Calu3 (cell line): ENCODE measurements around the gene ANXA7. TPM values are rescaled to one million over a fixed set of nuclear protein-coding genes. Genes with fewer than 3 reads are reported as not detected.

ENCODE experiments used
- BruUV-seq: library from RNA; stranded (reverse); fragments of 400-500 nt; replicated peaks from 2 replicates; lab custom pipeline; 2021; lab: Mats Ljungman, UMichigan
- CTCF ChIA-PET: fragments of 300-600 bp; sonication (Branson Sonifier 250); formaldehyde crosslinking; loops from one replicate; lab custom pipeline; 2022; ENCODE audit warnings: antibody characterized with exemption; lab: Charles Lee
- DNase-seq: peaks from one replicate; pipeline ENCODE4 v3.0.0; 2022
- H3K27ac Mint-ChIP-seq: one replicate; pipeline ENCODE4 v1.8.0; 2022; ENCODE audit warnings: mixed read lengths; ENCODE audit not compliant: unreplicated experiment
- H3K27me3 Mint-ChIP-seq: one replicate; pipeline ENCODE4 v1.8.0; 2022; ENCODE audit warnings: mixed read lengths; ENCODE audit not compliant: unreplicated experiment
- H3K36me3 Mint-ChIP-seq: one replicate; pipeline ENCODE4 v1.8.0; 2022; ENCODE audit warnings: mild to moderate bottlenecking, moderate library complexity, mixed read lengths; ENCODE audit not compliant: insufficient read depth, unreplicated experiment
- H3K4me1 Mint-ChIP-seq: one replicate; pipeline ENCODE4 v1.8.0; 2022; ENCODE audit warnings: mild to moderate bottlenecking, low read depth, mixed read lengths; ENCODE audit not compliant: unreplicated experiment
- H3K4me3 Mint-ChIP-seq: one replicate; pipeline ENCODE4 v1.8.0; 2022; ENCODE audit warnings: mild to moderate bottlenecking, low read depth, moderate library complexity, mixed read lengths; ENCODE audit not compliant: unreplicated experiment
- H3K9me3 Mint-ChIP-seq: one replicate; pipeline ENCODE4 v1.8.0; 2022; ENCODE audit warnings: low read depth, mixed read lengths; ENCODE audit not compliant: unreplicated experiment
- intact Hi-C: fragments of 100-400 bp; cut with micrococcal nuclease; formaldehyde crosslinking; loops from one replicate; pipeline ENCODE4 v1.10.0; 2022; ENCODE audit not compliant: unreplicated experiment
- total RNA-seq: library from RNA; stranded (reverse); gene quantifications from 2 replicates; pipeline ENCODE4 v1.2.3, GENCODE V29; 2022
- TF ChIP-seq, protein P1 (sequence below): fragments of 200-600 bp; IDR thresholded peaks from one replicate; pipeline ENCODE4 v1.8.0; 2022; ENCODE audit warnings: antibody characterized with exemption; ENCODE audit not compliant: unreplicated experiment

ANXA7 gene
- total RNA-seq, 1 experiment from 2014 or later: 160 TPM

DNA sequence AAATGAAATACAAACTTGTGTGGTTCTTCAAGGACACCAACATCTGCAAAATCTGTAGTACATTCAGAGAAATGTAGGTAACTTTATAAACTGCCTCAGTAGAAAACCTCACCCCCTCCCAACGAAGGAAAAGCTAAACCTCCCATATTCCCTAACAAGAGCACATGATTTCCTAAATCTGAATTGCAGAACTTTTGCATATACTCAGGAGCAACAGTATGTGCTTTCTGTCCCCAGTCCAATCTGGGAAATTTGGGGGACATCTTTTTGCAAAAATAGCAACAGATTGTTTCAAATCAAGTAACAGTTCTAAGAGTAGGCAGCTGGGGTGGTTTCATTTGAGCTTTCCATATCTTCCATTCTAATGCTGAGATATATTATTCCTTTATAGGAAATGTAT, 35.3 kb upstream of the ANXA7 start:
- CTCF ChIA-PET: no interaction called here
- no peaks in the 10 kb centered on the region for H3K4me1 Mint-ChIP-seq
- H3K4me3 Mint-ChIP-seq: no peak overlapping the region
- H3K9me3 Mint-ChIP-seq: no peaks in the 10 kb centered on the region
- peaks cover 7% of the 10 kb centered on the region for H3K36me3 Mint-ChIP-seq
- H3K27ac Mint-ChIP-seq: no peak overlapping the region
- intact Hi-C loops: no loop called here
- no peaks in the 10 kb centered on the region for H3K27me3 Mint-ChIP-seq
- no TSS peak for BruUV-seq
- TF ChIP-seq, protein P1, sequence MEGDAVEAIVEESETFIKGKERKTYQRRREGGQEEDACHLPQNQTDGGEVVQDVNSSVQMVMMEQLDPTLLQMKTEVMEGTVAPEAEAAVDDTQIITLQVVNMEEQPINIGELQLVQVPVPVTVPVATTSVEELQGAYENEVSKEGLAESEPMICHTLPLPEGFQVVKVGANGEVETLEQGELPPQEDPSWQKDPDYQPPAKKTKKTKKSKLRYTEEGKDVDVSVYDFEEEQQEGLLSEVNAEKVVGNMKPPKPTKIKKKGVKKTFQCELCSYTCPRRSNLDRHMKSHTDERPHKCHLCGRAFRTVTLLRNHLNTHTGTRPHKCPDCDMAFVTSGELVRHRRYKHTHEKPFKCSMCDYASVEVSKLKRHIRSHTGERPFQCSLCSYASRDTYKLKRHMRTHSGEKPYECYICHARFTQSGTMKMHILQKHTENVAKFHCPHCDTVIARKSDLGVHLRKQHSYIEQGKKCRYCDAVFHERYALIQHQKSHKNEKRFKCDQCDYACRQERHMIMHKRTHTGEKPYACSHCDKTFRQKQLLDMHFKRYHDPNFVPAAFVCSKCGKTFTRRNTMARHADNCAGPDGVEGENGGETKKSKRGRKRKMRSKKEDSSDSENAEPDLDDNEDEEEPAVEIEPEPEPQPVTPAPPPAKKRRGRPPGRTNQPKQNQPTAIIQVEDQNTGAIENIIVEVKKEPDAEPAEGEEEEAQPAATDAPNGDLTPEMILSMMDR: no peak
- no peak for DNase-seq

DNA sequence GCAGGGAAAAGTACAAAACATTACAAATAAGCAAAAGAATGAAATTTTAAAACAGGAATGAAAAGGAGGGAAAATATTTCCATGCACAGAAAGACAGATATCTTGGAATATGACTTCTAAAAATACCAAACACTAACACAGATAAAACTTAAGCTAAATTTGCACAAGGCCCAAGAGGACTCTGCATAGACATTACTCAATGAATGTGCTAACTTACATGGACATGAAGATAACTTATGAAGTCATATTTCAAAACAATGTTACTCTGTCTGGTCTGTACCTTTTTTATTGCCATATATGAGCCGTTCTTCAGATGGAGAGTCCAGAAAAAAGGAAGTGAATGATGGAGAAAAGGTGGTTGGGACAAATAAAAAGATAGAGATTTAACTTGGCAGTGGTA, 34.5 kb upstream of the ANXA7 start:
- BruUV-seq: no TSS peak
- CTCF ChIA-PET: no interaction called here
- H3K27ac Mint-ChIP-seq: no peak overlapping the region

DNA sequence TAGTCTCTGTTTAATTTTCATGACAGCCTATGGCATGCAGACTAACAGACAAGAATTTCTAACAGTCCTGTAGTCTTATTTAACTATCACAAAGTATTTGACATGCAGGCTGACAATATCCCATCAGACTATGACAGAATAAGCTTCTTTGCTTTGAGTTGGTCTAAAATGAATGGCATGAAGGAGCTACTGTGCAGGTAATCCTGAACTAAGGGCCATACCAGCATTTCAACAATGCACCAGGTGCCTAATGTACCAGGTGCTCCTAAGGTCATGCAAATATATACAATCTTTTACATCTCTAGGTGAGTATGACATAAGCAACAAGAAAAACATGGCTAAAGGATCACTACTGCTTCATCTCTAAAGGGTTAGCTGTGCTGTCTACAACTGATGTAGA, 33.1 kb upstream of the ANXA7 start:
- TF ChIP-seq, protein P1: no peak
- H3K4me3 Mint-ChIP-seq: no peak overlapping the region
- no peaks in the 10 kb centered on the region for H3K4me1 Mint-ChIP-seq
- H3K27me3 Mint-ChIP-seq: no peaks in the 10 kb centered on the region
- no peaks in the 10 kb centered on the region for H3K9me3 Mint-ChIP-seq
- CTCF ChIA-PET: no interaction called here
- no TSS peak for BruUV-seq
- DNase-seq: no peak
- intact Hi-C loops: no loop called here
- H3K36me3 Mint-ChIP-seq: peaks cover 7% of the 10 kb centered on the region
- no peak overlapping the region for H3K27ac Mint-ChIP-seq

More for the DNA sequence above, 34.5 kb upstream of the ANXA7 start:
- intact Hi-C loops: no loop called here
- Mint-ChIP-seq H3K4me1 (no peaks in the 10 kb centered on the region), H3K27me3 (no peaks in the 10 kb centered on the region), H3K9me3 (no peaks in the 10 kb centered on the region), H3K36me3 (peaks cover 7% of the 10 kb centered on the region), H3K4me3 (no peak overlapping the region)
- no peak for DNase-seq
- TF ChIP-seq, protein P1: no peak

DNA sequence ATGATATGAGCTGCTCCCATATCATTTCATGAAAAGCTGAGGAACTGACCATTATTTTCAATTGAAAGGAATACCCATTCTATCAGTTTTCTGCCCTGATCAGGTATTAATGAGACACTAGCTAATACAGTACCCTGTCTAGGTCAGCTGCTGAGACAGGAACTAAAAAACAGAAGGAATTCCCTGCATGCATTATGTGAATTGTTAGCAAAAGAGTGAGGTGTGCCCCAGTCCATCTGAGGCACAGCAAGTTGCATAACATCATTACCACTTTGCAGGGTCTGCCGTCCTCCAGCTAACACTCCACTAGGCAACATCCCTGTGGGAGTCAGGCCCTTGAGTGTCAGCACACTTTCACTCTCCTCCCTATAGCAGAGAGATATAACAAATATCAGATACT, 30.6 kb upstream of the ANXA7 start:
- no peak overlapping the region for H3K4me3 Mint-ChIP-seq
- no peak overlapping the region for H3K27ac Mint-ChIP-seq
- intact Hi-C loops: no loop called here
- no TSS peak for BruUV-seq
- no peaks in the 10 kb centered on the region for H3K27me3 Mint-ChIP-seq
- H3K36me3 Mint-ChIP-seq: peaks cover 7% of the 10 kb centered on the region
- DNase-seq: no peak
- CTCF ChIA-PET: no interaction called here
- H3K9me3 Mint-ChIP-seq: no peaks in the 10 kb centered on the region
- no peaks in the 10 kb centered on the region for H3K4me1 Mint-ChIP-seq
- TF ChIP-seq, protein P1: no peak
